Measurements from ENCODE around the gene ARHGAP22.
A peak's percentile ranks its signal among the peaks of the same experiment; 100 is the strongest.

Gene ARHGAP22

DNA sequence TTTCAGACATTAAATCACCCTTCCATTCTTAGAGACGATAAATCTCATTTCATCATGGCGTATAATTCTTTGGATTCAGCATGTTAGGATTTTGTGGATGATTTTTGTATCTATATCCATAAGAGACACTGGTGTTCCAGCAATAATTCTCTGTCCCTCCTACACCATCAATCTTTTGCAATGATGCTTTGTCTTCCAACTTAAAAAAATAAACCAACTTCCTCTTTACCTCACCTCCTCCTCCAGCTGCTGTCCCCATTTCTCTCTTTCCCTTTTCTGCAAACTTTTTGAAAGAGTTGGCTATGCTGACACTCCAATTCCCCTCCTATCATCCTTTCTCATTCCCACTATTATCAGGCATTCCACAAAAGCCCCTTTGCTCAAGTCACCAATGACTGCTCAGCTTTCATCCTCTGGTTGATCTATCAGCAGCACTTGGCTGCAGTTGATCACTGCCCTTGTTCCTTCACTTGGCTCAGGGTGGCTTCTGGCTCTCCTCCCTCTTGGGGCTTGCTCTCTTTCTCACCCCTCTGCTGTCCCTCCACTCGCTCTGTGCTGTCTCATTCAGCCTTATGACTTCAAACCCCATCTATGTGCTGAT is 130.0 kb downstream of the ARHGAP22 start:
- DNase-seq, result peak; percentile 25 to 53 (median 35)

DNA sequence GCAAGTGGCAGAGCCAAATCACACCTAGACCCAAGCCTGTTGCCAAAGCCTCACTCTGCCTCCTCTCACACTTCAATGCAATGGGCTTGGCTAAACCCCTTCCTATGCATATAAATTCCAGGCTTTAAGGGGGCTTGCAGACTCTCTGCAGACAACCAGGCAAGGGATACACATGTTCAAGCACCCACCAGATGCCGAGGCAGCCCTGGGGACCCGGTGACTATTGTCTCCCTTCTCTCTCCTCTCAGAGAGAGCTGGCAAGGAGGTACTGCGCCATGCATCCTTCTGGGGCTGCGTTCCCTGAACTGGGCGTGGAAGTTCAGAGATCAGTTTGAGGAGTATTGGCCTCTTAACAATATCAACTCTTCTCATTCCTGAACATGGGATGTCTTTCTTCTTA is 131.2 kb downstream of the ARHGAP22 start:
- no peak for DNase-seq

DNA sequence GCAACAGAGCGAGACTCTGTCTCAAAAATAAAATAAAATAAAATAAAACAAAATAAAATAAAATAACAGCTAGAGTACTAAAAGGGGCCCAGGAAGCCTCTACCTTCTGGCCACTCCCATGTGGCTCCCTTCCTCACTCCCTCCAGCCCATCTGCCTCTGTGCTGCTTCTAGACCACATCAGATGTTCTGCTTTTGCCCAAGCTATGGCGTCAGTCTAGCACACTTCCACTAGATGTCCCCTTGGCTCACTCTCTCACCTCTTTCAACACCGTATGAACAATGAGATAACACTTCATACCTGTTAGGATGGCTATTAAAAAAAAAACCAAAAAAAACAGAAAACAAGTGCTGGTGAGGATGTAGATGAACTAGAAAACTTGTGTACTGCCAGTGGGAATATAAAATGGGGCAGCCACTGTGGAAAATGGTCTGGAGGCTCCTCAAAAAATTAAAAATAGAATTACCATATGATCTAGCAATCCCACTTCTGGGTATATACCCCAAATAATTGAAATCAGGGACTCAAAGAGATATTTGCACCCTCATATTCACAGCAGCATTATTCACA is 132.3 kb downstream of the ARHGAP22 start:
- no peak for DNase-seq

DNA sequence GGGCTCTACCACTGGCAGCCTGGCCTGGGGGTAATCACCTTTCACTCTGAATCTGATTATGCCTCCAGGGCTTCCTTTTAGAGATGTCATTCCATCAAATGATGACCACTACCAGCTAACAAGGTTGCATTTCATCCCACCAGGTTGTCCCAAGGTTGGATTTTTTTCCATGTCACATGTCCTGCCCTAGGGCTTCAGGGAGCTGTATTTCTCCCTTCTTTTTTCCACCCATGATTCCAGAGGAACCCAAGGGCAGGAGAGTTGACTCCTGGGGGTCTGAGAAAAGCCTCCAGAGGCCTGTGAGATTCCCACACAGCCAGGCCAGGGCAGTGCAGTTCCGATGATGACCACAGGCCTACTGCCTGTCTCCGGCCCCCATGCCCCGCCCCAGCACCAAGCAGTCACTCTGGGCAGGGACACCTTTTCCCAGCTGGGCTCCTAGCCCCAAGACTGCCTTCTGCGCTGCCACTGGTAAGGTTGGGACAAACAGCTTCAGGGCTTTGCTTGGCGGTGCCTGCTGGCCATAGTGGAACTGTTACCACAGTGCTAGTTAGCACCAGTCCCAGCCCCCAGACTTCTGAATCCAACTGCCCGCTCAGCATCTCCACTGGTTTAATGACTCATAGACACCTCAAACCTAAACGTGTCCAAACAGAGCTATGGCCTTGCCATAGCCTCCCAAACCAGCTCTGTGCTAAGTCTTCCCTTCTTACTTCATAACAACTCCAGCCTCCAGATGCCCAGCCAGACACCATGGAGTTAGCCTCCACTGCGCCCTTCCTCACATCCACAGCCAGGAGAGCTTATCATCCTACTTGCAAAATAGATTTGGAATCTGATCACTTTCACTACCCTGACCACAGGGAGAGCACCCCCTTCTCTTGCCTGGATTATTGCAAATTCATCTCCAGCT is 133.7 kb downstream of the ARHGAP22 start:
- DNase-seq, result peak in 1 of 3 donors; percentile 3

DNA sequence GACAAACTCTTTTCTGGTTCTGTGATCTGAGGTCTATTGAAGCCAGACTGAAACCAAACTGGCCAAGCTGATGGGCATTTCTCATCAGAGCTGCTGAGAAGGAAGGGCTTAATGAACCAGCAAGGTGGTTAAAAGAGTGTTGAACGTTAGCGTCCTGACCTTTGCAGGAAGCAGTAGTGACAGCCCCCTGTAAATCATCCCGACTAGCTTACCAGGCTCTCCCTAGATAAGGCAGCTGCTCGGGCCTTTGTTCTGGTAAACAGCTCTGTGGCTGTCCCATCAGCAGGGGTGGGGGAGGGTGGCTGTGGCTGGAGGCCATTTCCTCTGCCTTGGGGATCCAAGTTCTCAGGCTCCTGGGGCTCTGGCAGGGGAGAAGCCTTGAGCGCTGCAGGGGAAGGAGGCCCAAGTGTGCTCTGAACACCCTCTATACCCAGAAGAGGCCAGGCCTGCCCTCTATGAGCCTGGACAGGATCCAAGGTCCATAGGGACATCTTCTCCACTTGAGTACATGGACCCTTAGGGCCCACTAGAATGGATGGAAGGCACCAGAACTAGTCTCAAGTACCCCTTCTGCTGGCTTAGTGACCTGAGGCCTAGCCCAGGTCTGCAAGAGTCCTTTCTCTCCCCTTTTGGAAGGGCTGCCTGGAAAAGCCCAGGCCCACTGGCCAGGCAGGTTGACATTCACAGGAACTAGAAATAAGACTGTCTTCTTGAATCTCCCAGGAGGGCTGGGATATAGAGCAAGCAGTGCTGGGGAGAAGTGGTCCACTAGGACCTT is 134.6 kb downstream of the ARHGAP22 start:
- peak in 1 of 3 donors; percentile 3 for DNase-seq

DNA sequence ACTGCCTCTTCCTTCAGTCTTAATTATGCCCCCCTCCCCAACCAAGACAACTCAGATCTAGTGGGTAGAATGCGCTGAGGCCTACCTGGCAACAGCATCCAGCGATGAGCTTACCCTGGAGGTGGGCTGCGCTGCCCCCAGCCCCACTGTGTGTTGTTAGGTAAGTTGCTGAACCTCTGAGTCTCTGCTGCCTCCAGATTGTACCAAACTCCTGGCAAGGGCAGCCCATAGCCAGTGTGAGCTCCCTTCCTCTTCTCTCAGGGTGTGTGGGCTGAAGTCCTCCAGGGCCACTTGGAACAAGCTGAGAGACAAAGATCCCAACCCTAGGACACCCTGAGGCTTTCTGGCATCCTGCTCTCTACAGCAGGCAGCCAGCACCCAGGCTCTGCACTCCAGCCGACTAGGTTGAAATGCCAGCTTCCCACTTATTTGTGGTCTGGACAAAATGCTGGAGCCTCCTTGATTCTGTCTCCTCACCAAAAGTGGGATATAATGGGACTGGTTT is 135.3 kb downstream of the ARHGAP22 start:
- DNase-seq, result peak; percentile 24 to 45 (median 33)

DNA sequence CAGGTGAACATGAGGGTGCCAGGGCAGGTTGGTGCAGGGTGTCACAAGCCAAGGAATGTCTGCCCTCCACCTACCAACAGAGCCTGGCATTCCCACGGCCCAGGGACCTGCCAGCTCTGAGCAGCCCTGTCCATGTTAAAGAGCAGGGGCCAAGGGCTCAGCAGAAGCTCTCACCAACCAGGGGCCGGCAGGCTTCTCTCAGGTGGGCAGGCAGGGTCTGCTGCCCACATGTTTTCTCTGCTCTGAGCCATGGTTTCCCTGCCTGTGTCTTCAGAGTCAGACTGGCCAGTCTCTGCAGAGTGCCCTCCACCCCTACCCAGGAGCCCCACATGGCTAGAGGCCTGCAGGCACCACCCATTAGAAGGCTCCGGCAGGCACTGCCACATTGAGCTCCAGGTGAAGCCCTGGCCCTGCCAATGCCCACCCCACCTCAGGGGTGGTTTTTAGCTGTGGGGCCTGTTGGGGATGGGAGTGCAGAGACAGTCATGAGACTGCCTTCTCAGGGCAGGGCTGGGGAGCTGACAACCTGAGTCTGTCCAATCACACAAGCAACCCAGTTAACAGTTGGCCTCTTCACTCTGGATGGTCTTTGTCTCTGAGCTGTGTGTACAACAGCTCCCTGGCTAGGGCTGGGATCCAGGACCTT is 135.9 kb downstream of the ARHGAP22 start:
- DNase-seq, result peak in 1 of 3 donors; percentile 0

DNA sequence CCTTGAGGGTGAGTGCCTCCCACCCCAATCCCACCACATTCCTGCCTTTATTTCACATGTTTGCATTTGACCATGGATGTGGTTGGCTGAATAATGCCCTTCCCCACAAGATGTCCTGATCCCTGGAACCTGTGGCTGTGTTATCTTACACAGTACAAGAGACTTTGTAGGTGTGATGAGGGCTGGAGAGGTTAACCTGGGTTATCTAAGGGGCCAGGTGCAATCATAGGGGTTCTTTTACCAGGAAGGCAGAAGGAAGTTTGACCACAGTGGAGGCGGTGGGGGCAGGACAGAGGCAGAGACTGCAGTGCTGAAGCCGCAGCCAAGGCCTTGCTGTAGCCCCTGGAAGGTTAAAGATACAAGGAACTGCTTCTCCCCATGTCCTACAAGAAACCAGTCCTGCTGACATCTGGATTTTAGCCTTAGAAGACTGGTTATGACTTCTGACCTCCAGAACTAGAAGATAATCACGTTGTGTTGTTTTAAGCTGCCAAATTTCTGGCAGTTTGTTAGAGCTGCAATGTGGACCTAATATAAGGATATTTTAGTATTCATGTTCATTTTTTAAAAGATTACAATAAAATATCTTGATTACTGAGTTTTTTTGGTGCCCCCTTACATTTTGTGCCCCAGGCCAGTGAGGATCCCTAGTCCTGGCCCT is 136.6 kb downstream of the ARHGAP22 start:
- peak in 1 of 3 donors; percentile 2 for DNase-seq

DNA sequence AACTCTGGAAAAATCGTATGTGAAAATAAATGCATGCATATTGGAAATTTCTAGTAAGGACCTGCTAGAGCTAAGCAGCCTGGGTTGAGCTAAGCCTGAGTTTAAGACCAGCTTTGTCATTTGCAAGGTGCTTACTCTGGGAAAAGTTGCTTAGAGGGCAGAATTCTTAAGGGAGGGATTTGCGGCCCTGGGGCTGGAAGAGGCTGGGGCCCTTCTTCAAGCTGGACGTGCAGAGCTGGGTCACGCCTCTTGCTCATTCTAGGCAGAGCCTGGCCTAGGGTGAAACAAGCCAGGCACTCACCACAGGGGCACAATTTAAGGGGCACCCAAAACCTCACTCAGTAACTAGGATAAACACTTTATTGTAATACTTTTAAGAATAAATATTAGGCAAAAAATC is 137.2 kb downstream of the ARHGAP22 start:
- no peak for DNase-seq

DNA sequence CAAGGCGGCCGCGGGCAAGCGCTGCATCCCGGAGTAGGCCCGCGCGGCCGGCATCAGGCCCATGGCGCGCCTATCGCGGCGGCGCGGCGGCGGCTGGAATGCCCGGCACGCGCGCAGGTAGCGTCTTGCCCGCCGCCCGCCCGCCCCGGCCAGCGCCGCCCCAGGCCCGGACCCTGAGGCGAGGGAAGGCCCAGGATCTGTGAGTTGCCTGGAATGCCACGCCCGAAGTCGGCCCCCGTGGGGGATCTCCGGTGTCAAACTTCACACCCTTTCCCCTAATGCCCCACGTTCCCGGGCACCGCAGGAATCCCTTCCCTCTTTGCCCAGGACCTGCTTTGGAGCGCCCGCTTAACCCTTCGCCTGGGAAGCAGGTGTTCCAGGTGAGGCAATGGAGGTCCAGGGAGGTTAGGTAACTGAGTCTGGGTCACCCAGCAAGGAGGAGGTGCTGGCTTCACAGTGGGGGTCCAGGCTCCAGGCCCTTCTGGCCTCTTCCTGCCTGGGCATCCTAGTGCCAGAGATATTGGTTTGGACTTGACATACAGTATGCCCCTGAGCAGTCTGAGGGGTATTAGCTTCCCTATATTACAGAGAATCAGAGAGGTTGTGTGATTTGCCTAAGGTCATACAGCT is 138.1 kb downstream of the ARHGAP22 start:
- DNase-seq, result no peak

DNA sequence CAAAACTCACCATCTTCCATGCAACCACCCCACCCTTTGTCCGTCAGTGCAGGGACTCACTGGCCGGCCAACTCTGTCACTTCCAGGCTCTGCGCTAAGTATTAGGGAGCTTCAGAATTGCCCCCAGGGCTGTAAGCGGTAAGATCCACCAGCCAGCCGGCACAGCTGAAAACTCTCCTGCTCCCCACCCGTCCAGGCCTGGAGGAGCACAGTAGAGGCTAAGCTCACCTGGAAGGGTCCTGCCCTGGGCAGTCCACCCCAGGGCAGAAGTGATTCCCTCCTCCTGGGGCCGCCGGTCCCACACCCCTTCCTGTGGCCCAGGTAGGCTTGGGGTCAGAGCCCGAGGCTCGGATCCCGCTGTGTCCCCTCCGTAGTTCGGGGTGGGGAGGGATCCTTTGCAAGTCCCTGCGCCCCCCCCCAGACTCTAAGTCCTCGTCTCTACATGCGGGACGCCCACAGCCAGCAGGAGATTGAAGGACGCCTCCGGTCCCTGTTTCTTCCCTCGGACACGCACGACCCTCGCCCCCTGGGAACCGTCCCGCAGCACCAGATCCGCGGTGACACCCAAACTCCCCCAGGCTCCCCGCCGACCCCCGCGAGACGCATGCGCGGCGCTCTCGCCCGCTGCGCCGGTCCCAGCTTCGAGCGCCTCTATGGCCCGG is 138.9 kb downstream of the ARHGAP22 start:
- no peak for DNase-seq

DNA sequence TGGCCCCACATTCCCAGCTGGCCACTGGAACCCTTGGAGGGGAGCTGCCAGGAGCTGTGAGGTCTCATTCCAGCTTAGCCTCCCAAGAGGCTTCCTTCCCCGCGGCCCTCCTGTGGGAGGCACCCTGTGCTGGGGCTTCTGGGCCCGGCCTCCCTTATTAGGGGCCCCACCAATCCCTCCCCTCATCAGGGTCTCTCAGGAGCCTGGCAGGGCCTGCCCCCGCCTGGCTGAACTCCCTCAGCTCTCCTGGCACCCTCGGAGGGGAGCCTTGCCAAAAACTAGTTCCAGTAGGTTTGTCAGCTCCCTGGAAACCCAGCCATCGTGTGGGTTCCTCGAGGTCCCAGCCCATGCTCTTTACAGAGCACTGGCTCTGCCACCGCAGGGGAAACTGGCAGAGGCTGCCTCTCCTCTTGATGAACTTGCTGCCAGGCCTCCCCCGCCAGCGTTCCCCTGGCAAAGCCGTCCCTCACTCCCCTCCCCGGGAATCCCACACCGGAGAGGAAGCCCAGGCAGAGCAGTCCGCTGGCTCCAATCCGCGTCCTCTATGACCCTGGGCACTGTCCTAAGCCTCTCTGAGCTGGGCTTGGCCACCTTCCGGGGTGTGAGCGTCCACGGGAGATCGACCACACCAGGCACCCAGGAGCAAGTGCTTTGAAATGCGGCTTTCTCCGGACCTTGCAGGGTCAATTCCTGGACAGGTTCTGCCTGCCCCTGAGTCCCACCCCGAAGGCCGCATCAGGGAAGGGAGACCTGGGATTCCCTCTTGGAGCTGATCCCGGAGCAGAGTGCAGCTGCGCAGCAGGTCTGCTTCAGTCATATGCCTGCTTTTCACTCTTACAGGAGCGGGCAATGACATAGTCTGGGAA is 139.8 kb downstream of the ARHGAP22 start:
- no peak for DNase-seq

GRCh38 chr10:48464121-48464870 is 140.6 kb downstream of the ARHGAP22 start:
- DNase-seq, result no peak

DNA sequence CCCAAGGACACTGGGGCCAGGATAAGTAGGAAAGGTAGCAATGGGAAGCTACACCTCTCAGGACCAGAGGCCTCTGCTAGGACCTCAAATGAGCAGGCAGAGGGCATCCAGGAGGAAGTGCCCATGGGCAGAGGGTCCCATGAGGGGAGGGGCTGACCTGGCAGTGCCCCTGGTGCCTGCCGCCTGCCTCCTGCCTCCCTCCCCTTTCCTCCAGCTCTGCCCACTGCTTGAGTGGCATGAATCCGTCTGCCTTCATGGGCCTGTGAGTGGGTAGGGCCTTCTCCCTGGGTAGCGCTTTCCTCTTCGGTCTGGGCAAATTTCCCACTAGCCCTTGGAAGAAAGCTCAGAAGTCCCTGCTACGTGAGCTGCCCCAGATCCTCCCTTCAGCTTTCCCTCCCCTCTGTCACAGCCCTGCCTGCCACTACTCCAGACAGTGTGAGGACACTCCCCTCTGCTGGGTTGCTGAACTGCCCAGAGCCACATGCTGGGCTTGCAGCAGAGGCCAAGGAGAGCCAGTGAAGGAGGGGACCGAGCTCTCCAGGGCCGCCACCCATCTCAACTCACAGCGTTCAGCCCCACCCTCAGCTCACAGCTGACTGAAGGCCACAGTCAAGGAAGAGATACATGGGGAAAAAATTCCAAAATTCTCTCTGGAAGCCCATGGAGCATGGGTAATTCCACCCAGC is 141.4 kb downstream of the ARHGAP22 start:
- DNase-seq, result no peak

DNA sequence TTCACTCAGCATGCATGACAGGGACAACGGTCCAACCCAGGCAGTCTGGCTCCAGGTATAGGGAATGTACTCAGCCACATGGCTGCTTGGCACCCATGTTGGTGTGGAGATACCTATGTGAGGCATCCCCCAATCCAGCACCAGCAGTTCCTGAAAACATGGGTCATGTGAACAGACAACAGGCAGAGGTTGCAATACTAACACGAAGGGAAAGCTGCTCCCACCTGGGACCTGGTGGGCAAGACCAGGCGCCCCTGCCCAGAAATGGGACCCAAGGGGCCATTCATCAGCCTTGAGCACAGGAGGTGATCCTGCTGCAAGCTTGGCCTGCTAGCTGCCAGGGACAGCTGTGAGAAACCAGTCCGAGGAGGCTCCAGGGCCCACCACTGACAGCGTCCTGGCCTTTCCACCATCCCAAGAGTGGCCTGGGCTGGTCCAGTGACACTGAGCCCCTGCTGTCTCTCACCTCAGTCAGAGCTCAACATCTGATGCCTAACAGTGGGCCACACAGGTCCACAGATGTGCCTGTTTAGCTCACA is 142.3 kb downstream of the ARHGAP22 start:
- DNase-seq, result no peak

DNA sequence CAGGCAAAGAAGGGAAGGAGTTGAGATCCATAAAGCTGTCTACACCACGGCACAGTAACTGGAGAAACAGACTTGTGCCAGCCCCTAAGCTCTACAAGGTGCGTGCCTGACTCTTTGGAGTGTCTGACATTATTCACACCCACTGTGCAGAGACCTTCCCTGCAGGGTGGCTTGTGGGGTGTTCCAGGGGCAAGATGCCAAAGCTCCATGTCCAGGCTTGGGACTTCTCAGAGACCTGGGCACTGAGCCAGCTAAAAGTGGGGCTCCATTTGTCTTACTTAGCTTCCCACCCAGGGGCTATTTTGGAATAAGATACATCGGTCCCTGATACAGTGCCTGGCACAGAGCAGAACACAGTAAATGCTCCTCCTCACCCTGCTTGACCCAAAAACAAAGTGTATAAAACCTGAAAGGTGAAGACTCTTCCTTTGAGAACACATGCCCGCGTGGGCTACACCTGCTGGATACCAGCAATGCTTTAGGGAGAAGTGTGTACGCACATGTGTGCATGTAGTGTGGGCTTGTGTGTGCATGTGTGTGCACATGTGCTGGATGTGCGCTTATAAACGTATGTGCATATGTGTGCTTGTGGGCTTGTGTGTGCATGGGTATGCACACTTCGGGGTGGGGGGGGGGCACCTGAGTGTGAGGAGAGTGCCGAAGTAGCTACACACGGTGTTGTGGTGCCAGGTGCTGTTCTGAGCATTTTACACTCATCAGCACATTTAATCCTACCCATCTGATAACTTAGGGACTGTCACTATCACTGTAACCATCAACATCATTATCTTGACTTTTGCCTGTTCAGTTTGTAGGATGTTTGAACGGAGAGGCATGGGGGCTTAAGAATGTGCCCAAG is 143.0 kb downstream of the ARHGAP22 start:
- DNase-seq, result no peak

DNA sequence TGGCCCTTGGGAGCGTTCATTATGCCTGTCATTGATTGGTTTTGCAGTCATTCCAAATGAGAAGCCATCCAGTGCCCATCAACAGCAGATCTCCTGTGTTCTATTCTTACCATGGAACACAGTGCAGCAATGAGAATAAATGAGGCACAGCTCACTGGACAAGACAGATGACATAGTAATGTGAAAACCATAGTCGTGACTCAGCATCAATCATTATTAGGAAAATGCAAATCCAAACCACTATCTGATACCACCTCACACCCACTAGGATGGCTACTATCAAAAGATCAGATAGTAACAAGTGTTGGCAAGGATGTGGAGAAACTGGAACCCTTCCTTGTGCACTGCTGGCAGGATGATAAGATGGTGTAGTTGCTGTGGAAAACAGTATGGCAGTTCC is 144.7 kb downstream of the ARHGAP22 start:
- no peak for DNase-seq
